WTC11 (cell line): ENCODE data around the gene MICAL2. TPM values are rescaled to one million over a fixed set of nuclear protein-coding genes. Genes with fewer than 3 reads are reported as not detected.

Source experiments
- ATAC-seq: fragments of 200-7000 bp; cut with Tn5 transposase; 2 replicates; pipeline ENCODE4 v1.10.0; 2021; ENCODE audit warnings: mild to moderate bottlenecking, moderate library complexity
- CTCF ChIA-PET: fragments of 300-600 bp; sonication (Branson Sonifier 250); formaldehyde crosslinking; loops from one replicate; lab custom pipeline; 2021; ENCODE audit warnings: antibody characterized with exemption; lab: Charles Lee
- POLR2A ChIA-PET: fragments of 350-600 bp; sonication (Branson Sonifier 250); formaldehyde crosslinking; loops from one replicate; lab custom pipeline; 2021; ENCODE audit warnings: antibody characterized with exemption; lab: Charles Lee
- DNase-seq: peaks from one replicate; pipeline ENCODE4 v3.0.0; 2021; ENCODE audit warnings: low spot score
- H3K27ac Mint-ChIP-seq: 2 replicates; pipeline ENCODE4 v1.8.0; 2021; ENCODE audit warnings: mixed read lengths
- H3K27me3 Mint-ChIP-seq: 2 replicates; pipeline ENCODE4 v1.8.0; 2021; ENCODE audit warnings: low read depth, mild to moderate bottlenecking, moderate library complexity, mixed read lengths
- H3K36me3 Mint-ChIP-seq: 2 replicates; pipeline ENCODE4 v1.8.0; 2021; ENCODE audit warnings: mixed read lengths
- H3K4me1 Mint-ChIP-seq: 2 replicates; pipeline ENCODE4 v1.8.0; 2022; ENCODE audit warnings: mixed read lengths
- H3K4me3 Mint-ChIP-seq: 2 replicates; pipeline ENCODE4 v1.8.0; 2021; ENCODE audit warnings: mild to moderate bottlenecking, moderate library complexity, mixed read lengths
- H3K9me3 Mint-ChIP-seq: 2 replicates; pipeline ENCODE4 v1.8.0; 2021; ENCODE audit warnings: mixed read lengths
- CBFB ChIP-seq: sonication (generic); formaldehyde crosslinking; IDR thresholded peaks from 2 replicates; pipeline ENCODE4 v1.8.1; 2022; ENCODE audit warnings: mild to moderate bottlenecking, low read depth, missing genetic modification reagents
- CREM ChIP-seq: sonication (generic); formaldehyde crosslinking; IDR thresholded peaks from 2 replicates; pipeline ENCODE4 v1.8.1; 2022; ENCODE audit warnings: mild to moderate bottlenecking, missing genetic modification reagents, moderate library complexity
- ETV6 ChIP-seq: sonication (generic); formaldehyde crosslinking; IDR thresholded peaks from 2 replicates; pipeline ENCODE4 v1.8.1; 2022; ENCODE audit warnings: mild to moderate bottlenecking, missing genetic modification reagents
- GTF2I ChIP-seq: fragments of 250-450 bp; sonication (Bioruptor Pico); conservative IDR thresholded peaks from 2 replicates; pipeline ENCODE4 v1.4.0; 2021; ENCODE audit warnings: mild to moderate bottlenecking
- IRF2 ChIP-seq: sonication (generic); formaldehyde crosslinking; IDR thresholded peaks from 2 replicates; pipeline ENCODE4 v1.8.0; 2022; ENCODE audit warnings: low read depth, missing genetic modification reagents, borderline replicate concordance
- KAT7 ChIP-seq: sonication (generic); formaldehyde crosslinking; IDR thresholded peaks from 2 replicates; pipeline ENCODE4 v1.8.1; 2023; ENCODE audit warnings: missing genetic modification reagents, mild to moderate bottlenecking, borderline replicate concordance
- MYBL2 ChIP-seq: sonication (generic); formaldehyde crosslinking; IDR thresholded peaks from 2 replicates; pipeline ENCODE4 v1.8.1; 2023; ENCODE audit warnings: mild to moderate bottlenecking, moderate library complexity, missing genetic modification reagents
- SMAD3 ChIP-seq: sonication (generic); formaldehyde crosslinking; IDR thresholded peaks from 2 replicates; pipeline ENCODE4 v1.8.0; 2022; ENCODE audit warnings: missing genetic modification reagents, mild to moderate bottlenecking, borderline replicate concordance
- ZNF317 ChIP-seq: sonication (generic); formaldehyde crosslinking; IDR thresholded peaks from 2 replicates; pipeline ENCODE4 v1.8.1; 2023; ENCODE audit warnings: low read depth, mild to moderate bottlenecking, moderate library complexity, missing genetic modification reagents, borderline replicate concordance
- total RNA-seq: library from RNA; stranded (reverse); gene quantifications from 3 replicates; pipeline ENCODE4 v1.2.3, GENCODE V29; 2021
- TF ChIP-seq, protein P1 (sequence below): sonication (generic); formaldehyde crosslinking; IDR thresholded peaks from 2 replicates; pipeline ENCODE4 v1.8.0; 2022; ENCODE audit warnings: missing genetic modification reagents
- TF ChIP-seq, protein P2 (sequence below): fragments of 250-450 bp; sonication (Bioruptor Pico); IDR thresholded peaks from 2 replicates; pipeline ENCODE4 v2.1.2; 2022; ENCODE audit warnings: mild to moderate bottlenecking, moderate library complexity
- TF ChIP-seq, protein P3 (sequence below): sonication (generic); formaldehyde crosslinking; IDR thresholded peaks from 2 replicates; pipeline ENCODE4 v1.8.0; 2023; ENCODE audit warnings: missing genetic modification reagents, mild to moderate bottlenecking, borderline replicate concordance
- TF ChIP-seq, protein P4 (sequence below): sonication (generic); formaldehyde crosslinking; IDR thresholded peaks from 2 replicates; pipeline ENCODE4 v1.8.0; 2022; ENCODE audit warnings: mild to moderate bottlenecking, missing genetic modification reagents
- TF ChIP-seq, protein P5 (sequence below): fragments of 250-450 bp; sonication (Bioruptor Pico); conservative IDR thresholded peaks from 2 replicates; pipeline ENCODE4 v1.9.0; 2021; ENCODE audit warnings: mild to moderate bottlenecking
- TF ChIP-seq, protein P6 (sequence below): fragments of 250-450 bp; sonication (Bioruptor Pico); IDR thresholded peaks from 2 replicates; pipeline ENCODE4 v1.9.0; 2021; ENCODE audit warnings: mild to moderate bottlenecking, borderline replicate concordance

The MICAL2 gene
- total RNA-seq, 1 experiment from 2014 or later: 3.1 TPM

DNA sequence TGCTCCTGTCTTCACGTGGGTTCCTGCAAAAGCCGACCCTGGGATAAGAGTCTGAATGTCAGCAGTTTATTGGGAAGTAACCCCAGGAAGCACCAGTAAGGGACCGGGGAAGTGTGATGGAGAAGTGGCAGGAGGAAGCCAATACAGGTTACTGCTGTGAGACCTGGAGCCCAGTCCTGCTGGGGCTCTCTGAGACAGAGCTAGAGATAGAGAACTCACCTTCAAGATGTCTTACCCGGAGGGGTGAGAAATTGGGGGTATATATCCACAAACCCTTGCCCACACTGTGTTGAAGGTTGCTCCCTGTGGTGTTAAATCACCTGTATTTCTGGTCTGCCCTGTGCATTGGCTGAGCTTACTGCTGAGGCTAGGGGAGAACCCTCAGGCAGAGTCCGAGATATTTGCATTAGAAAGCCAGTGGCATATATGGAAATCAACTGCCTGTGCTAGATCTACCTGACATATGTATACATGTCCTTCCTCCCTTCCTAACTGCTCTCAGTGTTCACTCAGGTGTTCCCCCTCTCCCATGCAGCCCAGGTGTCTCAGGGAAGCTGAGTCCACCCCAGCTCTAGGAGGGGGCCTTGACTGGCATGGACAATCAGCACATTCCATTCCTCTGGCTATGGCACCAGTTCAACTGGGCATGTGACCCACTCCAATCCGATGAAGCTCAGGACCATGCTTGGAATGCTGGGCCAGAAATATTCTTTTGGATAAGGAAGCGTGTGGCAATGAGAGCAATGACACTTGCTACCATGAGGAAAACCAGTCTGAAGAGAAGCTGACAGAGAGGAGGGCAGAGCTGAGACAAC, 6.8 kb upstream of the MICAL2 start (continued):
- TF ChIP-seq, protein P1, sequence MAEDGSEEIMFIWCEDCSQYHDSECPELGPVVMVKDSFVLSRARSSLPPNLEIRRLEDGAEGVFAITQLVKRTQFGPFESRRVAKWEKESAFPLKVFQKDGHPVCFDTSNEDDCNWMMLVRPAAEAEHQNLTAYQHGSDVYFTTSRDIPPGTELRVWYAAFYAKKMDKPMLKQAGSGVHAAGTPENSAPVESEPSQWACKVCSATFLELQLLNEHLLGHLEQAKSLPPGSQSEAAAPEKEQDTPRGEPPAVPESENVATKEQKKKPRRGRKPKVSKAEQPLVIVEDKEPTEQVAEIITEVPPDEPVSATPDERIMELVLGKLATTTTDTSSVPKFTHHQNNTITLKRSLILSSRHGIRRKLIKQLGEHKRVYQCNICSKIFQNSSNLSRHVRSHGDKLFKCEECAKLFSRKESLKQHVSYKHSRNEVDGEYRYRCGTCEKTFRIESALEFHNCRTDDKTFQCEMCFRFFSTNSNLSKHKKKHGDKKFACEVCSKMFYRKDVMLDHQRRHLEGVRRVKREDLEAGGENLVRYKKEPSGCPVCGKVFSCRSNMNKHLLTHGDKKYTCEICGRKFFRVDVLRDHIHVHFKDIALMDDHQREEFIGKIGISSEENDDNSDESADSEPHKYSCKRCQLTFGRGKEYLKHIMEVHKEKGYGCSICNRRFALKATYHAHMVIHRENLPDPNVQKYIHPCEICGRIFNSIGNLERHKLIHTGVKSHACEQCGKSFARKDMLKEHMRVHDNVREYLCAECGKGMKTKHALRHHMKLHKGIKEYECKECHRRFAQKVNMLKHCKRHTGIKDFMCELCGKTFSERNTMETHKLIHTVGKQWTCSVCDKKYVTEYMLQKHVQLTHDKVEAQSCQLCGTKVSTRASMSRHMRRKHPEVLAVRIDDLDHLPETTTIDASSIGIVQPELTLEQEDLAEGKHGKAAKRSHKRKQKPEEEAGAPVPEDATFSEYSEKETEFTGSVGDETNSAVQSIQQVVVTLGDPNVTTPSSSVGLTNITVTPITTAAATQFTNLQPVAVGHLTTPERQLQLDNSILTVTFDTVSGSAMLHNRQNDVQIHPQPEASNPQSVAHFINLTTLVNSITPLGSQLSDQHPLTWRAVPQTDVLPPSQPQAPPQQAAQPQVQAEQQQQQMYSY (CRISPR knock-in tag): no peak

DNA sequence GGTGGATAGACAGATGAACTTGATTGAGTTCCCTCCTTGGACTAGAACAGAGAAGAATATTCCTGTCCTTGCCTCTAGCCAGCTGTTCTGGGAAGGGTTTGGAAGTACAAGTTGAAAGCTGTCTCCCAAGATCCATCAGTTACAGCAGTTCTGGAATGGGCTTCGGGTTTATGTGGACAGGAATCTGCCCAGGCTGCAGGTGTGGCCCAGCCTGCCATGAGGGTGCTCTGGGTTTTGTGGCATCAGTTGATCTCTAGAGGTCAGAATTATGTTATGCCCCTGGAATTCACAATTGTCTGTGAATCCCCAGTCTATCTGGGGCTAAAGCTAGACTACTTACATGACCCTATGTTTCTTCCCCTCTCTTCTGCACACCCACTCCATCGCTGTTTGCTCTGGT, 4.9 kb upstream of the MICAL2 start:
- Mint-ChIP-seq H3K27ac (no peak overlapping the region), H3K36me3 (no peaks in the 10 kb centered on the region), H3K27me3 (peaks cover 80% of the 10 kb centered on the region), H3K9me3 (no peaks in the 10 kb centered on the region), H3K4me1 (peaks cover 30% of the 10 kb centered on the region), H3K4me3 (no peak overlapping the region)
- ChIA-PET POLR2A (no interaction called here), CTCF (interaction anchor here (1.5 kb wide), 1 partner anchor 13 kb away, joined by 3 read pairs; no protein-coding TSS in a partner anchor)
- DNase-seq: no peak
- no peak for ATAC-seq
- TF ChIP-seq ZNF317 (CRISPR knock-in tag) (no peak), ETV6 (CRISPR knock-in tag) (no peak), CBFB (CRISPR knock-in tag) (no peak), CREM (no peak), SMAD3 (CRISPR knock-in tag) (no peak), MYBL2 (CRISPR knock-in tag) (no peak), IRF2 (CRISPR knock-in tag) (no peak), GTF2I (CRISPR knock-in tag) (no peak), KAT7 (CRISPR knock-in tag) (no peak)
- TF ChIP-seq, protein P2, sequence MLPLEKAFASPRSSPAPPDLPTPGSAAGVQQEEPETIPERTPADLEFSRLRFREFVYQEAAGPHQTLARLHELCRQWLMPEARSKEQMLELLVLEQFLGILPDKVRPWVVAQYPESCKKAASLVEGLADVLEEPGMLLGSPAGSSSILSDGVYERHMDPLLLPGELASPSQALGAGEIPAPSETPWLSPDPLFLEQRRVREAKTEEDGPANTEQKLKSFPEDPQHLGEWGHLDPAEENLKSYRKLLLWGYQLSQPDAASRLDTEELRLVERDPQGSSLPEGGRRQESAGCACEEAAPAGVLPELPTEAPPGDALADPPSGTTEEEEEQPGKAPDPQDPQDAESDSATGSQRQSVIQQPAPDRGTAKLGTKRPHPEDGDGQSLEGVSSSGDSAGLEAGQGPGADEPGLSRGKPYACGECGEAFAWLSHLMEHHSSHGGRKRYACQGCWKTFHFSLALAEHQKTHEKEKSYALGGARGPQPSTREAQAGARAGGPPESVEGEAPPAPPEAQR: no peak
- TF ChIP-seq, protein P3, sequence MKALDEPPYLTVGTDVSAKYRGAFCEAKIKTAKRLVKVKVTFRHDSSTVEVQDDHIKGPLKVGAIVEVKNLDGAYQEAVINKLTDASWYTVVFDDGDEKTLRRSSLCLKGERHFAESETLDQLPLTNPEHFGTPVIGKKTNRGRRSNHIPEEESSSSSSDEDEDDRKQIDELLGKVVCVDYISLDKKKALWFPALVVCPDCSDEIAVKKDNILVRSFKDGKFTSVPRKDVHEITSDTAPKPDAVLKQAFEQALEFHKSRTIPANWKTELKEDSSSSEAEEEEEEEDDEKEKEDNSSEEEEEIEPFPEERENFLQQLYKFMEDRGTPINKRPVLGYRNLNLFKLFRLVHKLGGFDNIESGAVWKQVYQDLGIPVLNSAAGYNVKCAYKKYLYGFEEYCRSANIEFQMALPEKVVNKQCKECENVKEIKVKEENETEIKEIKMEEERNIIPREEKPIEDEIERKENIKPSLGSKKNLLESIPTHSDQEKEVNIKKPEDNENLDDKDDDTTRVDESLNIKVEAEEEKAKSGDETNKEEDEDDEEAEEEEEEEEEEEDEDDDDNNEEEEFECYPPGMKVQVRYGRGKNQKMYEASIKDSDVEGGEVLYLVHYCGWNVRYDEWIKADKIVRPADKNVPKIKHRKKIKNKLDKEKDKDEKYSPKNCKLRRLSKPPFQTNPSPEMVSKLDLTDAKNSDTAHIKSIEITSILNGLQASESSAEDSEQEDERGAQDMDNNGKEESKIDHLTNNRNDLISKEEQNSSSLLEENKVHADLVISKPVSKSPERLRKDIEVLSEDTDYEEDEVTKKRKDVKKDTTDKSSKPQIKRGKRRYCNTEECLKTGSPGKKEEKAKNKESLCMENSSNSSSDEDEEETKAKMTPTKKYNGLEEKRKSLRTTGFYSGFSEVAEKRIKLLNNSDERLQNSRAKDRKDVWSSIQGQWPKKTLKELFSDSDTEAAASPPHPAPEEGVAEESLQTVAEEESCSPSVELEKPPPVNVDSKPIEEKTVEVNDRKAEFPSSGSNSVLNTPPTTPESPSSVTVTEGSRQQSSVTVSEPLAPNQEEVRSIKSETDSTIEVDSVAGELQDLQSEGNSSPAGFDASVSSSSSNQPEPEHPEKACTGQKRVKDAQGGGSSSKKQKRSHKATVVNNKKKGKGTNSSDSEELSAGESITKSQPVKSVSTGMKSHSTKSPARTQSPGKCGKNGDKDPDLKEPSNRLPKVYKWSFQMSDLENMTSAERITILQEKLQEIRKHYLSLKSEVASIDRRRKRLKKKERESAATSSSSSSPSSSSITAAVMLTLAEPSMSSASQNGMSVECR: no peak
- TF ChIP-seq, protein P4, sequence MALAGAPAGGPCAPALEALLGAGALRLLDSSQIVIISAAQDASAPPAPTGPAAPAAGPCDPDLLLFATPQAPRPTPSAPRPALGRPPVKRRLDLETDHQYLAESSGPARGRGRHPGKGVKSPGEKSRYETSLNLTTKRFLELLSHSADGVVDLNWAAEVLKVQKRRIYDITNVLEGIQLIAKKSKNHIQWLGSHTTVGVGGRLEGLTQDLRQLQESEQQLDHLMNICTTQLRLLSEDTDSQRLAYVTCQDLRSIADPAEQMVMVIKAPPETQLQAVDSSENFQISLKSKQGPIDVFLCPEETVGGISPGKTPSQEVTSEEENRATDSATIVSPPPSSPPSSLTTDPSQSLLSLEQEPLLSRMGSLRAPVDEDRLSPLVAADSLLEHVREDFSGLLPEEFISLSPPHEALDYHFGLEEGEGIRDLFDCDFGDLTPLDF: no peak
- TF ChIP-seq, protein P5, sequence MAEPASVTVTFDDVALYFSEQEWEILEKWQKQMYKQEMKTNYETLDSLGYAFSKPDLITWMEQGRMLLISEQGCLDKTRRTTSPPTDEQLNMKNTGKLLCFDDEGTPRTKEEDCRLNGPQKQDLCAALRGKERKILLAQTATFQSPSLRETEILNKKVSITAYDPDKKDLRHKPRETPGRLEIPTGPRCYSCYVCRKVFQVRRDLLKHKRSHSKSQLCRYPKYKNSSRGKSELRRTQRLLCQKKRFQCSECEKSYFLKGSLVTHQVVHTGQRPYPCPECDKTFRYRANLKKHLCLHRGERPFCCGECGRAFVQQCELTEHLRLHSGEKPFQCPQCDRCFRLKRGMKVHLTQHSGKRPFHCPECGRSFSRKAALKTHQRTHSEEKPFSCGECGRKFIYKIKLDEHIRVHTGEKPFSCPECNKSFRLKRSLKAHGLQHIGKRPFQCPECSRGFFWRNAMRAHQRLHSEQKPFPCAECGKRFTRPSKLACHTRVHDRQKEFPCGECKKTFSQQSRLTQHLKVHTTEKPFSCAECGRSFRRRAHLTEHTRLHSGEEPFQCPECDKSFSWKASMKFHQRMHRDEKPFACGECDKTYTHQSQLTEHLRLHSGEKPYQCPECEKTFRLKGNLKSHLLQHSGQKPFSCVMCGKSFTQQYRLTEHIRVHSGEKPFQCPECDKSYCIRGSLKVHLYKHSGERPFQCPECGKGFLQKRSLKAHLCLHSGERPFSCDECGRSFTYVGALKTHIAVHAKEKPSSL (CRISPR knock-in tag): no peak
- TF ChIP-seq, protein P6, sequence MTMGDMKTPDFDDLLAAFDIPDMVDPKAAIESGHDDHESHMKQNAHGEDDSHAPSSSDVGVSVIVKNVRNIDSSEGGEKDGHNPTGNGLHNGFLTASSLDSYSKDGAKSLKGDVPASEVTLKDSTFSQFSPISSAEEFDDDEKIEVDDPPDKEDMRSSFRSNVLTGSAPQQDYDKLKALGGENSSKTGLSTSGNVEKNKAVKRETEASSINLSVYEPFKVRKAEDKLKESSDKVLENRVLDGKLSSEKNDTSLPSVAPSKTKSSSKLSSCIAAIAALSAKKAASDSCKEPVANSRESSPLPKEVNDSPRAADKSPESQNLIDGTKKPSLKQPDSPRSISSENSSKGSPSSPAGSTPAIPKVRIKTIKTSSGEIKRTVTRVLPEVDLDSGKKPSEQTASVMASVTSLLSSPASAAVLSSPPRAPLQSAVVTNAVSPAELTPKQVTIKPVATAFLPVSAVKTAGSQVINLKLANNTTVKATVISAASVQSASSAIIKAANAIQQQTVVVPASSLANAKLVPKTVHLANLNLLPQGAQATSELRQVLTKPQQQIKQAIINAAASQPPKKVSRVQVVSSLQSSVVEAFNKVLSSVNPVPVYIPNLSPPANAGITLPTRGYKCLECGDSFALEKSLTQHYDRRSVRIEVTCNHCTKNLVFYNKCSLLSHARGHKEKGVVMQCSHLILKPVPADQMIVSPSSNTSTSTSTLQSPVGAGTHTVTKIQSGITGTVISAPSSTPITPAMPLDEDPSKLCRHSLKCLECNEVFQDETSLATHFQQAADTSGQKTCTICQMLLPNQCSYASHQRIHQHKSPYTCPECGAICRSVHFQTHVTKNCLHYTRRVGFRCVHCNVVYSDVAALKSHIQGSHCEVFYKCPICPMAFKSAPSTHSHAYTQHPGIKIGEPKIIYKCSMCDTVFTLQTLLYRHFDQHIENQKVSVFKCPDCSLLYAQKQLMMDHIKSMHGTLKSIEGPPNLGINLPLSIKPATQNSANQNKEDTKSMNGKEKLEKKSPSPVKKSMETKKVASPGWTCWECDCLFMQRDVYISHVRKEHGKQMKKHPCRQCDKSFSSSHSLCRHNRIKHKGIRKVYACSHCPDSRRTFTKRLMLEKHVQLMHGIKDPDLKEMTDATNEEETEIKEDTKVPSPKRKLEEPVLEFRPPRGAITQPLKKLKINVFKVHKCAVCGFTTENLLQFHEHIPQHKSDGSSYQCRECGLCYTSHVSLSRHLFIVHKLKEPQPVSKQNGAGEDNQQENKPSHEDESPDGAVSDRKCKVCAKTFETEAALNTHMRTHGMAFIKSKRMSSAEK (CRISPR knock-in tag): no peak
